ENCODE results near the gene SHOC2.

DNA sequence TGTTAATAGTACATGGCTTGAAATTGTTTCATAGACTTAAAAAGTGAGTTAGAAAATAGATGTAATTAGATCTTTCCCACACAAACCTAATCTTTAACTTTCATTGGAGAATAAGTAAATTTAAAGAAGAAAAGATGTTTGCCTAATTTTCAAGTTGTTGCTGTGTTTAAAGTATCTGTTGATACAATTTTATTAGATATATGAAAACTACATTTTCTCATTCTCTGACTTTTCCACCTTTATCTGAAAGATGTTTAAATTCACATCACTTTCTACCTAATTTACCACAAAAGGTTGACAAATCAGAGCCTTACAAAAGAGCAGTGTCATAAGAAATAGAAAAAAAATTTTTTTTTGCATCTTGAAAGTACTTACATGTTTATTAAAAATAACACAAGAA, 45.8 kb downstream of the SHOC2 start:
- no peak for TF ChIP-seq POU5F1 (IDR thresholded peaks at IDR 0.05; ENCODE audit: low read depth, low read length)
- TF ChIP-seq EZH2 (IDR thresholded peaks at IDR 0.05; ENCODE audit: low read depth, low read length, severe bottlenecking), result no peak
- TF ChIP-seq SUZ12 (IDR thresholded peaks at IDR 0.05; ENCODE audit: low read length), result no peak
- TF ChIP-seq POLR2A (IDR thresholded peaks at IDR 0.05; ENCODE audit: control extremely low read depth in 1 of 2, low read depth in 2 of 2, low read length in 2 of 2), result no peak
- TF ChIP-seq, protein P1, sequence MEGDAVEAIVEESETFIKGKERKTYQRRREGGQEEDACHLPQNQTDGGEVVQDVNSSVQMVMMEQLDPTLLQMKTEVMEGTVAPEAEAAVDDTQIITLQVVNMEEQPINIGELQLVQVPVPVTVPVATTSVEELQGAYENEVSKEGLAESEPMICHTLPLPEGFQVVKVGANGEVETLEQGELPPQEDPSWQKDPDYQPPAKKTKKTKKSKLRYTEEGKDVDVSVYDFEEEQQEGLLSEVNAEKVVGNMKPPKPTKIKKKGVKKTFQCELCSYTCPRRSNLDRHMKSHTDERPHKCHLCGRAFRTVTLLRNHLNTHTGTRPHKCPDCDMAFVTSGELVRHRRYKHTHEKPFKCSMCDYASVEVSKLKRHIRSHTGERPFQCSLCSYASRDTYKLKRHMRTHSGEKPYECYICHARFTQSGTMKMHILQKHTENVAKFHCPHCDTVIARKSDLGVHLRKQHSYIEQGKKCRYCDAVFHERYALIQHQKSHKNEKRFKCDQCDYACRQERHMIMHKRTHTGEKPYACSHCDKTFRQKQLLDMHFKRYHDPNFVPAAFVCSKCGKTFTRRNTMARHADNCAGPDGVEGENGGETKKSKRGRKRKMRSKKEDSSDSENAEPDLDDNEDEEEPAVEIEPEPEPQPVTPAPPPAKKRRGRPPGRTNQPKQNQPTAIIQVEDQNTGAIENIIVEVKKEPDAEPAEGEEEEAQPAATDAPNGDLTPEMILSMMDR (IDR thresholded peaks at IDR 0.05; ENCODE audit: control extremely low read depth in 1 of 3, insufficient read depth in 1 of 3, low read depth in 1 of 3, low read length in 3 of 3), result no peak
- no peak for TF ChIP-seq CEBPB (IDR thresholded peaks at IDR 0.05; ENCODE audit: low read depth, low read length)

Measured in H1 (cell line).